Subcutaneous adipose tissue (tissue), 4 donors: ENCODE data around the gene CDNF. TPM values are rescaled to one million over a fixed set of nuclear protein-coding genes. Genes with fewer than 3 reads are reported as not detected.

Source experiments
- CTCF ChIP-seq: fragments of 450-650 bp; IDR thresholded peaks from one replicate; pipeline ENCODE4 v1.5.1; 2016; ENCODE audit warnings: low read depth, mild to moderate bottlenecking, control low read depth, antibody characterized with exemption, moderate library complexity
- total RNA-seq, 4 donors: library from RNA; depleted of rRNA; stranded (reverse); fragments of >200 nt; gene quantifications; one replicate each; pipeline ENCODE4 v1.1.0, GENCODE V29; 2016

The CDNF gene
- total RNA-seq, 4 donors from 2014 or later: 2.0 to 6.8 (median 2.7) TPM

- TF ChIP-seq CTCF: no peak
Measured at GRCh38 chr10:14773551-14774213, 64.2 kb downstream of the CDNF start.

- no peak for TF ChIP-seq CTCF
Measured at GRCh38 chr10:14772399-14772798, 65.4 kb downstream of the CDNF start.

- TF ChIP-seq CTCF: no peak
Measured at GRCh38 chr10:14770927-14771326, 66.9 kb downstream of the CDNF start.

Other genes with a start within 250 kb of the CDNF start
- 10 to 100 TPM; 31.5 to 59.0 (median 39.3) TPM for gene FAM107B, start 63.1 kb downstream of the CDNF start, total RNA-seq
- 10 to 100 TPM; 10.5 to 13.4 (median 12.7) TPM for gene HSPA14, start 269 bp upstream of the CDNF start, total RNA-seq
- 10 to 100 TPM in 1 of 4 donors, 1 to 10 TPM in 3; 6.5 to 13.5 (median 7.8) TPM for gene MSANTD7, start 269 bp upstream of the CDNF start, total RNA-seq
- gene SUV39H2, start 40.8 kb upstream of the CDNF start, total RNA-seq: 10 to 100 TPM in 1 of 4 donors, 1 to 10 TPM in 3; 3.1 to 11.3 (median 3.6) TPM
- gene DCLRE1C, start 116.1 kb upstream of the CDNF start, total RNA-seq: 100 to 1,000 TPM in 1 of 4 donors, 10 to 100 TPM in 3; 13.0 to 114 (median 17.2) TPM
- gene MEIG1, start 121.4 kb upstream of the CDNF start, total RNA-seq: not detected
- gene OLAH, start 205.9 kb upstream of the CDNF start, total RNA-seq: 1 to 10 TPM in 1 of 4 donors, under 1 TPM in 2, not detected in 1; 0.38 to 1.3 (median 0.51) TPM